H1 (cell line): Measurements from ENCODE around the gene SSH2.

Experiments
- CBX8 ChIP-seq: fragments of 300-800, 300-1000 bp; sonication (generic); IDR thresholded peaks from 2 replicates; pipeline ENCODE4 v1.7.1; 2016; ENCODE audit warnings: low read depth, low read length, borderline replicate concordance
- CEBPB ChIP-seq: IDR thresholded peaks from 2 replicates; pipeline ENCODE4 v1.6.1; 2012; ENCODE audit warnings: low read depth, low read length
- CTCF ChIP-seq, 3 experiments: IDR thresholded peaks; 1 replicate in 2 of 3; 2 replicates in 1 of 3; pipeline versions ENCODE4 v1.5.1 to v1.6.1; 2011; ENCODE audit warnings: low read length in 3 of 3, mild to moderate bottlenecking in 3 of 3, inconsistent platforms in 2 of 3, low read depth in 1 of 3, moderate library complexity in 1 of 3; ENCODE audit not compliant: insufficient read depth in 1 of 3; ENCODE audit errors: control extremely low read depth in 1 of 3
- EP300 ChIP-seq, 2 experiments: IDR thresholded peaks; 1 replicate in 1 of 2; 2 replicates in 1 of 2; pipeline ENCODE4 v1.6.1; 2011 to 2012; ENCODE audit warnings: low read depth in 2 of 2, low read length in 2 of 2, mild to moderate bottlenecking in 2 of 2, borderline replicate concordance in 1 of 2, inconsistent platforms in 1 of 2, moderate library complexity in 1 of 2
- JUND ChIP-seq: IDR thresholded peaks from 2 replicates; pipeline ENCODE4 v1.6.1; 2011; ENCODE audit warnings: mild to moderate bottlenecking, improper control_type of control experiment, low read length
- MAX ChIP-seq: IDR thresholded peaks from 2 replicates; pipeline ENCODE4 v1.6.1; 2012; ENCODE audit warnings: inconsistent platforms
- POLR2A ChIP-seq, 2 experiments: IDR thresholded peaks; 1 replicate in 1 of 2; 2 replicates in 1 of 2; pipeline ENCODE4 v1.6.1; 2011; ENCODE audit warnings: low read depth in 2 of 2, low read length in 2 of 2, mild to moderate bottlenecking in 2 of 2; ENCODE audit errors: control extremely low read depth in 1 of 2
- TBP ChIP-seq: IDR thresholded peaks from 2 replicates; pipeline ENCODE4 v1.6.1; 2011; ENCODE audit warnings: low read depth, low read length, improper control_type of control experiment

GRCh38 chr17:29848737-29849136, 81.3 kb downstream of the SSH2 start:
- TF ChIP-seq JUND, result no peak
- TF ChIP-seq MAX, result no peak
- TF ChIP-seq CBX8, result no peak
- no peak for TF ChIP-seq CTCF (IDR thresholded peaks at IDR 0.05; ENCODE audit: control extremely low read depth in 1 of 3, insufficient read depth in 1 of 3, low read depth in 1 of 3, low read length in 3 of 3)
- TF ChIP-seq TBP, result no peak
- TF ChIP-seq EP300 (IDR thresholded peaks at IDR 0.05; ENCODE audit: borderline replicate concordance in 1 of 2, low read depth in 2 of 2, low read length in 2 of 2), result no peak
- TF ChIP-seq CEBPB, result no peak
- TF ChIP-seq POLR2A (IDR thresholded peaks at IDR 0.05; ENCODE audit: control extremely low read depth in 1 of 2, low read depth in 2 of 2, low read length in 2 of 2), result no peak
